HUES64 (cell line): ENCODE data around the gene STARD3.
A peak's percentile ranks its signal among the peaks of the same experiment; 100 is the strongest.

Experiments
- H3K27ac ChIP-seq: 2 replicates; pipeline ENCODE4 v1.7.0; 2013; ENCODE audit warnings: low read depth, low read length, inconsistent platforms
- H3K27me3 ChIP-seq: 2 replicates; pipeline ENCODE4 v1.6.1; 2013; ENCODE audit warnings: mild to moderate bottlenecking, low read length; ENCODE audit not compliant: insufficient read depth
- H3K36me3 ChIP-seq: 2 replicates; pipeline ENCODE4 v1.6.1; 2013; ENCODE audit warnings: mild to moderate bottlenecking, low read length; ENCODE audit not compliant: insufficient read depth
- H3K4me1 ChIP-seq: 2 replicates; pipeline ENCODE4 v1.6.1; 2013; ENCODE audit warnings: mild to moderate bottlenecking, low read length, moderate library complexity; ENCODE audit not compliant: insufficient read depth
- H3K4me3 ChIP-seq: 2 replicates; pipeline ENCODE4 v1.5.1; 2013; ENCODE audit warnings: mild to moderate bottlenecking, low read length, moderate library complexity
- H3K9ac ChIP-seq: 2 replicates; pipeline ENCODE4 v1.6.1; 2013; ENCODE audit warnings: mild to moderate bottlenecking, low read depth, low read length
- H3K9me3 ChIP-seq: 2 replicates; pipeline ENCODE4 v1.6.1; 2013; ENCODE audit warnings: low read depth, low read length; ENCODE audit not compliant: insufficient read depth
- WGBS: fragments of 150-250, 120-280 bp; methylation state at CpG from one replicate; pipeline ENCODE4 v1.1.7; 2013; ENCODE audit warnings: missing lambda C conversion rate; 5-methylcytosine and 5-hydroxymethylcytosine counted together

Gene STARD3

GRCh38 chr17:39634384-39634871, 2.5 kb upstream of the STARD3 start:
- H3K4me1 ChIP-seq = peaks cover 39% of the 10 kb centered on the region
- H3K4me3 ChIP-seq = no peak overlapping the region
- no peaks in the 10 kb centered on the region for H3K9me3 ChIP-seq
- no peak overlapping the region for H3K9ac ChIP-seq
- 83% methylated on average over 1 of the region's 2 CpGs for WGBS
- peaks cover 4% of the 10 kb centered on the region; the same call in 1 of the 2 replicates for H3K27me3 ChIP-seq
- H3K27ac ChIP-seq = no peak overlapping the region
- no peaks in the 10 kb centered on the region for H3K36me3 ChIP-seq

GRCh38 chr17:39635614-39636176, 1.2 kb upstream of the STARD3 start:
- H3K27me3 ChIP-seq = no peaks in the 10 kb centered on the region
- H3K36me3 ChIP-seq = no peaks in the 10 kb centered on the region
- peaks cover 45% of the 10 kb centered on the region for H3K4me1 ChIP-seq
- H3K9me3 ChIP-seq = no peaks in the 10 kb centered on the region
- H3K9ac ChIP-seq = no peak overlapping the region
- no peak overlapping the region for H3K4me3 ChIP-seq
- 74% methylated on average over 8 of the region's 8 CpGs for WGBS
- no peak overlapping the region for H3K27ac ChIP-seq

- 35% methylated on average over 6 of the region's 6 CpGs for WGBS
- peak overlapping the region; percentile 50; the same call in 1 of the 2 replicates for H3K9ac ChIP-seq
These were observed 387 bp upstream of the STARD3 start for GRCh38 chr17:39636587-39636926.

GRCh38 chr17:39638317-39638716, 1.4 kb downstream of the STARD3 start:
- no peak overlapping the region for H3K9ac ChIP-seq
- peak overlapping the region; percentile 85 for H3K4me3 ChIP-seq
- H3K27me3 ChIP-seq = no peaks in the 10 kb centered on the region
- no peak overlapping the region for H3K27ac ChIP-seq
- H3K4me1 ChIP-seq = peaks cover 33% of the 10 kb centered on the region
- H3K9me3 ChIP-seq = no peaks in the 10 kb centered on the region
- WGBS = 94% methylated on average over 7 of the region's 7 CpGs
- no peaks in the 10 kb centered on the region for H3K36me3 ChIP-seq

More at GRCh38 chr17:39636587-39636926, 387 bp upstream of the STARD3 start:
- Histone ChIP-seq H3K27me3 (no peaks in the 10 kb centered on the region), H3K4me1 (peaks cover 38% of the 10 kb centered on the region), H3K27ac (peak overlapping the region; percentile 67), H3K36me3 (no peaks in the 10 kb centered on the region), H3K9me3 (no peaks in the 10 kb centered on the region), H3K4me3 (peak overlapping the region; percentile 85)

GRCh38 chr17:39639043-39639442, 2.1 kb downstream of the STARD3 start:
- Histone ChIP-seq H3K27me3 (no peaks in the 10 kb centered on the region), H3K9me3 (no peaks in the 10 kb centered on the region), H3K4me1 (peaks cover 37% of the 10 kb centered on the region), H3K4me3 (no peak overlapping the region), H3K27ac (no peak overlapping the region), H3K9ac (no peak overlapping the region), H3K36me3 (no peaks in the 10 kb centered on the region)
- 89% methylated on average over 2 of the region's 2 CpGs for WGBS

GRCh38 chr17:39639566-39640458, 2.9 kb downstream of the STARD3 start:
- H3K4me3 ChIP-seq = no peak overlapping the region
- no peaks in the 10 kb centered on the region for H3K36me3 ChIP-seq
- 72% methylated on average over 11 of the region's 11 CpGs for WGBS
- H3K4me1 ChIP-seq = peaks cover 41% of the 10 kb centered on the region
- H3K27ac ChIP-seq = no peak overlapping the region; the same call in 1 of the 2 replicates
- no peaks in the 10 kb centered on the region for H3K27me3 ChIP-seq
- no peaks in the 10 kb centered on the region for H3K9me3 ChIP-seq
- H3K9ac ChIP-seq = no peak overlapping the region

- H3K9me3 ChIP-seq = no peaks in the 10 kb centered on the region
- H3K9ac ChIP-seq = no peak overlapping the region
- no peak overlapping the region for H3K27ac ChIP-seq
- H3K4me1 ChIP-seq = peaks cover 48% of the 10 kb centered on the region
- H3K27me3 ChIP-seq = no peaks in the 10 kb centered on the region
- WGBS = 84% methylated on average over 4 of the region's 4 CpGs
- no peak overlapping the region for H3K4me3 ChIP-seq
- H3K36me3 ChIP-seq = no peaks in the 10 kb centered on the region
These were observed 3.7 kb downstream of the STARD3 start for GRCh38 chr17:39640591-39641031.

- no peaks in the 10 kb centered on the region for H3K27me3 ChIP-seq
- H3K9ac ChIP-seq = no peak overlapping the region
- WGBS = 94% methylated on average over 4 of the region's 4 CpGs
- H3K36me3 ChIP-seq = no peaks in the 10 kb centered on the region
- H3K4me3 ChIP-seq = no peak overlapping the region
- H3K4me1 ChIP-seq = peaks cover 43% of the 10 kb centered on the region
- H3K27ac ChIP-seq = no peak overlapping the region
- H3K9me3 ChIP-seq = no peaks in the 10 kb centered on the region
These were observed 4.2 kb downstream of the STARD3 start for GRCh38 chr17:39641097-39641496.

- H3K4me1 ChIP-seq = peaks cover 36% of the 10 kb centered on the region
- H3K36me3 ChIP-seq = no peaks in the 10 kb centered on the region
- H3K27me3 ChIP-seq = no peaks in the 10 kb centered on the region
- H3K9me3 ChIP-seq = no peaks in the 10 kb centered on the region
- H3K4me3 ChIP-seq = no peak overlapping the region
- WGBS = 86% methylated on average over 7 of the region's 7 CpGs
- no peak overlapping the region for H3K9ac ChIP-seq
- H3K27ac ChIP-seq = no peak overlapping the region
These were observed 4.9 kb downstream of the STARD3 start for GRCh38 chr17:39641883-39642282.

GRCh38 chr17:39642291-39643074, 5.5 kb downstream of the STARD3 start:
- Histone ChIP-seq H3K9me3 (no peaks in the 10 kb centered on the region), H3K4me1 (peaks cover 36% of the 10 kb centered on the region), H3K4me3 (no peak overlapping the region), H3K27ac (no peak overlapping the region), H3K27me3 (no peaks in the 10 kb centered on the region), H3K9ac (no peak overlapping the region), H3K36me3 (no peaks in the 10 kb centered on the region)
- 90% methylated on average over 9 of the region's 9 CpGs for WGBS

GRCh38 chr17:39643271-39643670, 6.3 kb downstream of the STARD3 start:
- H3K27me3 ChIP-seq = no peaks in the 10 kb centered on the region
- no peak overlapping the region for H3K4me3 ChIP-seq
- no peaks in the 10 kb centered on the region for H3K9me3 ChIP-seq
- WGBS = 89% methylated on average over 4 of the region's 4 CpGs
- H3K27ac ChIP-seq = no peak overlapping the region
- no peaks in the 10 kb centered on the region for H3K36me3 ChIP-seq
- H3K9ac ChIP-seq = no peak overlapping the region
- H3K4me1 ChIP-seq = peaks cover 30% of the 10 kb centered on the region
